HEK293T (cell line): Measurements from ENCODE around the gene KRTCAP2.

Experiments used
- CTCF ChIA-PET: fragments of 350-600 bp; formaldehyde crosslinking; extraction: SDS; loops from one replicate; lab custom pipeline; 2021; ENCODE audit warnings: antibody characterized with exemption, inconsistent platforms; lab: Yijun Ruan, JAX
- POLR2A ChIA-PET: fragments of 350-600 bp; formaldehyde crosslinking; extraction: SDS; loops from one replicate; lab custom pipeline; 2020; ENCODE audit warnings: antibody characterized with exemption, inconsistent platforms; lab: Yijun Ruan, JAX
- DNase-seq: peaks from one replicate; pipeline ENCODE4 v3.0.0; 2012; ENCODE audit warnings: mixed read lengths; ENCODE audit errors: extremely low spot score
- ARNT ChIP-seq: fragments of 450-650 bp; IDR thresholded peaks from 2 replicates; pipeline ENCODE4 v1.6.1; 2017; ENCODE audit warnings: mild to moderate bottlenecking
- BHLHE40 ChIP-seq: fragments of 450-650 bp; IDR thresholded peaks from 2 replicates; pipeline ENCODE4 v1.6.1; 2016; ENCODE audit warnings: mild to moderate bottlenecking, moderate library complexity, borderline replicate concordance
- CTBP1 ChIP-seq: fragments of 450-650 bp; IDR thresholded peaks from 2 replicates; pipeline ENCODE4 v1.6.1; 2016; ENCODE audit warnings: borderline replicate concordance
- ELF4 ChIP-seq: fragments of 450-650 bp; IDR thresholded peaks from 2 replicates; pipeline ENCODE4 v1.6.1; 2017; ENCODE audit warnings: antibody characterized with exemption
- FOXA1 ChIP-seq: fragments of 450-650 bp; IDR thresholded peaks from 2 replicates; pipeline ENCODE4 v1.6.1; 2016; ENCODE audit warnings: mild to moderate bottlenecking
- FOXK2 ChIP-seq: fragments of 450-650 bp; IDR thresholded peaks from 2 replicates; pipeline ENCODE4 v1.6.1; 2016; ENCODE audit warnings: mild to moderate bottlenecking
- FOXM1 ChIP-seq: fragments of 450-650 bp; IDR thresholded peaks from 2 replicates; pipeline ENCODE4 v1.6.1; 2017; ENCODE audit warnings: mild to moderate bottlenecking, borderline replicate concordance
- HDGF ChIP-seq: fragments of 450-650 bp; IDR thresholded peaks from 2 replicates; pipeline ENCODE4 v1.6.1; 2017; ENCODE audit warnings: antibody characterized with exemption, borderline replicate concordance
- L3MBTL2 ChIP-seq: fragments of 450-650 bp; conservative IDR thresholded peaks from 2 replicates; pipeline ENCODE4 v1.6.1; 2016; ENCODE audit warnings: mild to moderate bottlenecking
- LEF1 ChIP-seq: fragments of 450-650 bp; IDR thresholded peaks from 2 replicates; pipeline ENCODE4 v1.6.1; 2017; ENCODE audit warnings: mild to moderate bottlenecking, borderline replicate concordance
- NFRKB ChIP-seq: fragments of 450-650 bp; IDR thresholded peaks from 2 replicates; pipeline ENCODE4 v1.6.1; 2016; ENCODE audit warnings: mild to moderate bottlenecking, moderate library complexity
- PKNOX1 ChIP-seq: fragments of 450-650 bp; IDR thresholded peaks from 2 replicates; pipeline ENCODE4 v1.6.1; 2016
- SP1 ChIP-seq: fragments of 450-650 bp; IDR thresholded peaks from 2 replicates; pipeline ENCODE4 v1.6.1; 2017
- SUZ12 ChIP-seq: fragments of 450-650 bp; IDR thresholded peaks from 2 replicates; pipeline ENCODE4 v1.6.1; 2016; ENCODE audit warnings: mild to moderate bottlenecking
- TARDBP ChIP-seq: fragments of 450-650 bp; IDR thresholded peaks from 2 replicates; pipeline ENCODE4 v1.6.1; 2016
- ZNF384 ChIP-seq: fragments of 450-650 bp; IDR thresholded peaks from 2 replicates; pipeline ENCODE4 v1.6.1; 2016

The KRTCAP2 gene

DNA sequence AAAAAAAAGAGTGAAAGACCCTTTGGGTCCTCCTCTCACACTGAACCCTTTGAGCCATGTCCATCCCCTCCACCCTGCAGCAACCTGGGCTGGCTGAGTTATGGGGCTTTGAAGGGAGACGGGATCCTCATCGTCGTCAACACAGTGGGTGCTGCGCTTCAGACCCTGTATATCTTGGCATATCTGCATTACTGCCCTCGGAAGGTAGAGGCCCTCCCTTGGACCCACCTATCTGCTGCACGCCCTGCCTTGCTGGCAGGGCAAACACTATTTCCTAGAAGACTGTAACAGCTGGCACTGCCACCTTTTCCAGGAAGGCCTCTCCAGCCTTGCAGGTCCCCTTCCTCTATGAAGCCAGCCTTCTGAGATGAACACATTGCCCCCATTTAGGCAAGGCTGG lies 36.4 kb downstream of the KRTCAP2 start:
- ChIA-PET POLR2A (interaction anchor here (0.7 to 3.8 kb wide), 8 partner anchors 10 to 107 kb away, joined by 3 to 48 read pairs (median 5); partner anchors contain the start of genes EFNA1 and KRTCAP2), CTCF (interaction anchor here (0.8 to 1.9 kb wide), 4 partner anchors 31 to 51 kb away, joined by 3 to 6 read pairs (median 3); partner anchors contain the start of gene KRTCAP2)
- no peak for DNase-seq
- TF ChIP-seq ARNT (no peak), NFRKB (no peak)

GRCh38 chr1:155135415-155136028 lies 37.6 kb downstream of the KRTCAP2 start, which contains the start of gene SLC50A1:
TSS of gene SLC50A1 (plus strand) at chr1:155135852. CDS start at chr1:155135912, 60 bp downstream.
- TF ChIP-seq FOXA1 (no peak), HDGF (0 out of 2 replicates have a peak, but pooled peaks have one; percentile 60), L3MBTL2 (peak; percentile 73)
- POLR2A ChIA-PET = interaction anchor here (0.9 to 3.8 kb wide), 20 partner anchors 9 to 109 kb away, joined by 3 to 48 read pairs (median 4); partner anchors contain the start of genes EFNA1 and KRTCAP2
- DNase-seq = peak; percentile 99
- CTCF ChIA-PET = interaction anchor here (0.8 to 1.8 kb wide), 2 partner anchors 32 to 44 kb away, joined by 3 to 6 read pairs (median 6); no protein-coding TSS in a partner anchor

DNA sequence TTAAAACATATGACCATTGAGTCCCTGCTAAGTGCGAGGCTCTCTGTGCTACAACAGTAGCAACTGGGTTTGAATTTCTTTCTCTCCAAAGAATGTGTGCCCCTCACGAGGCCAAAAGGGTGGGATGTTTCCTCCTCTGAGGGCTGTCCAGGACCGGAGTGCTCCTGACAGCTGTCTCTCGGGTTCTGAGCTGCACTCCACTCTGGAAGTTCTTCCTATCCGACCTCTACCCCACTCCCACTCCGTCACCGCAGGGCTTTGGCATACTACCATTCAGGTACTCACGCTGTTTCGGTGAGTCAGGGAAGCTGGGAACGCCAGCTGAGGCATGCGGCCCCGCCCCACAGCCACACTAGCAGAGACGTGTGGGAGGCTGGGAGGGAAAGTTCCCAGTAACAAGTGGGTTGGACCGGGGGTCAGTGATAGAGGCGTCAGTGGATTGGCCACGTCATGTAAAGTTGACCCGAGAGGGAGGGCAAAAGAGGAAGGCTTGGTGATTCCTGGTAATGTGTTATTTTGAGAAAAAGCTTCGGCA lies 38.2 kb downstream of the KRTCAP2 start:
- TF ChIP-seq PKNOX1 = no peak
- TF ChIP-seq HDGF = 0 out of 2 replicates have a peak, but pooled peaks have one; percentile 42
- POLR2A ChIA-PET = interaction anchor here (0.9 to 3.8 kb wide), 17 partner anchors 8 to 109 kb away, joined by 3 to 48 read pairs (median 4); partner anchors contain the start of genes EFNA1 and KRTCAP2
- CTCF ChIA-PET = interaction anchor here (1.4 to 1.8 kb wide), 2 partner anchors 33 to 43 kb away, joined by 6 read pairs; no protein-coding TSS in a partner anchor
- DNase-seq = peak; percentile 62

DNA sequence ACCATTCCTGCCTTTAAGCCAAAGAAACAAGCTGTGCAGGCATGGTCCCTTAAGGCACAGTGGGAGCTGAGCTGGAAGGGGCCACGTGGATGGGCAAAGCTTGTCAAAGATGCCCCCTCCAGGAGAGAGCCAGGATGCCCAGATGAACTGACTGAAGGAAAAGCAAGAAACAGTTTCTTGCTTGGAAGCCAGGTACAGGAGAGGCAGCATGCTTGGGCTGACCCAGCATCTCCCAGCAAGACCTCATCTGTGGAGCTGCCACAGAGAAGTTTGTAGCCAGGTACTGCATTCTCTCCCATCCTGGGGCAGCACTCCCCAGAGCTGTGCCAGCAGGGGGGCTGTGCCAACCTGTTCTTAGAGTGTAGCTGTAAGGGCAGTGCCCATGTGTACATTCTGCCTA lies 38.8 kb downstream of the KRTCAP2 start:
- DNase-seq = no peak
- CTCF ChIA-PET = interaction anchor here (1.4 to 1.8 kb wide), 2 partner anchors 33 to 43 kb away, joined by 6 read pairs; no protein-coding TSS in a partner anchor
- no peak for TF ChIP-seq TARDBP
- TF ChIP-seq ZNF384 = no peak
- TF ChIP-seq HDGF = no peak
- TF ChIP-seq ELF4 = no peak
- no peak for TF ChIP-seq BHLHE40
- no peak for TF ChIP-seq PKNOX1
- no peak for TF ChIP-seq FOXK2
- no peak for TF ChIP-seq SP1
- TF ChIP-seq CTBP1 = no peak
- no peak for TF ChIP-seq FOXM1
- no peak for TF ChIP-seq L3MBTL2
- TF ChIP-seq SUZ12 = no peak
- TF ChIP-seq NFRKB = no peak
- no peak for TF ChIP-seq FOXA1
- TF ChIP-seq LEF1 = no peak
- TF ChIP-seq ARNT = no peak
- POLR2A ChIA-PET = interaction anchor here (0.9 to 3.8 kb wide), 11 partner anchors 7 to 110 kb away, joined by 3 to 48 read pairs (median 6); partner anchors contain the start of gene EFNA1

DNA sequence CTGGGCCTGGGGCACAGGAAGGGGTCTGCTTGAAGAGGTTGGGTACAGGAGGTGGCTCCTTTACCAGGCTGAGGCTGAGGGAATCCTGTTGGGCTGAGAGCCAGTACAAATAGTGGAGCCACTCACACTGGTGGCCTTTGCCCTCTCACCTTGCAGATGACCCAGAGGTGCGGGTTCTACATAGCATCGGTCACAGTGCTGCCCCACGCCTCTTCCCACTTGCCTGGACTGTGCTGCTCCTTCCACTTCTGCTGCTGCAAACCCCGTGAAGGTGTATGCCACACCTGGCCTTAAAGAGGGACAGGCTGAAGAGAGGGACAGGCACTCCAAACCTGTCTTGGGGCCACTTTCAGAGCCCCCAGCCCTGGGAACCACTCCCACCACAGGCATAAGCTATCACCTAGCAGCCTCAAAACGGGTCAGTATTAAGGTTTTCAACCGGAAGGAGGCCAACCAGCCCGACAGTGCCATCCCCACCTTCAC lies 39.3 kb downstream of the KRTCAP2 start:
- no peak for DNase-seq
- ChIA-PET POLR2A (interaction anchor here (2.5 to 3.0 kb wide), 2 partner anchors 11 to 18 kb away, joined by 8 to 12 read pairs; no protein-coding TSS in a partner anchor), CTCF (interaction anchor here (1.4 to 1.8 kb wide), 2 partner anchors 34 to 42 kb away, joined by 6 read pairs; no protein-coding TSS in a partner anchor)
- no peak for TF ChIP-seq ELF4
- TF ChIP-seq LEF1 = no peak
- TF ChIP-seq FOXK2 = no peak
- no peak for TF ChIP-seq CTBP1
- no peak for TF ChIP-seq FOXA1
- TF ChIP-seq BHLHE40 = no peak
- no peak for TF ChIP-seq TARDBP
- no peak for TF ChIP-seq ZNF384

DNA sequence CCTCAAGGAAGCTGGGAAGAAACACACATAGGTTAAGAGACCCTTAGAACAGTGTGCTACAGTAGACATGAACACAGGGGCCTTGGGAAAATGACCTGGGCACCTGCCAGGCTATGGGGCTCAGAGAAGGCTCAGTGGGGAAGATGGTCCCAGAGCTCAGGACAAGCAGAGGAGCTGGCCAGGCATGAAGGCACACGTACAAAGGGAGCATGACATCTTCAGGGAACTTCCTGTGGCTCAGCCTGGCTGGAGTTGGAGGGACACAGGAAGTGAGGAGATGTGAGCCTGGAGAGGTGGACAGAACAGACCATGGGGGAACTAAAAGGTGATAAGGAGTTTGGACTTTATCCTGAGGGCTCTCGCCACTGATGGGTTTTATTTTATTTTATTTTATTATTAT lies 41.2 kb downstream of the KRTCAP2 start:
- no peak for DNase-seq
- POLR2A ChIA-PET = interaction anchor here (0.6 to 4.0 kb wide), 3 partner anchors 8 to 41 kb away, joined by 3 to 16 read pairs (median 4); partner anchors contain the start of genes DPM3 and KRTCAP2
- CTCF ChIA-PET = interaction anchor here (2.2 kb wide), 1 partner anchor 40 kb away, joined by 14 read pairs; no protein-coding TSS in a partner anchor
- TF ChIP-seq ARNT (no peak), BHLHE40 (no peak), PKNOX1 (no peak), TARDBP (no peak), FOXM1 (no peak), LEF1 (no peak), NFRKB (no peak), FOXK2 (no peak), FOXA1 (no peak), L3MBTL2 (no peak), ELF4 (no peak), SUZ12 (no peak), HDGF (no peak), ZNF384 (no peak), CTBP1 (no peak), SP1 (no peak)
